Central memory CD4-positive, alpha-beta T cell (primary cell): ENCODE measurements around the gene DHRS7.

Experiments used
- DNase-seq: peaks from one replicate; pipeline ENCODE4 v3.0.0; 2022

Gene DHRS7

DNA sequence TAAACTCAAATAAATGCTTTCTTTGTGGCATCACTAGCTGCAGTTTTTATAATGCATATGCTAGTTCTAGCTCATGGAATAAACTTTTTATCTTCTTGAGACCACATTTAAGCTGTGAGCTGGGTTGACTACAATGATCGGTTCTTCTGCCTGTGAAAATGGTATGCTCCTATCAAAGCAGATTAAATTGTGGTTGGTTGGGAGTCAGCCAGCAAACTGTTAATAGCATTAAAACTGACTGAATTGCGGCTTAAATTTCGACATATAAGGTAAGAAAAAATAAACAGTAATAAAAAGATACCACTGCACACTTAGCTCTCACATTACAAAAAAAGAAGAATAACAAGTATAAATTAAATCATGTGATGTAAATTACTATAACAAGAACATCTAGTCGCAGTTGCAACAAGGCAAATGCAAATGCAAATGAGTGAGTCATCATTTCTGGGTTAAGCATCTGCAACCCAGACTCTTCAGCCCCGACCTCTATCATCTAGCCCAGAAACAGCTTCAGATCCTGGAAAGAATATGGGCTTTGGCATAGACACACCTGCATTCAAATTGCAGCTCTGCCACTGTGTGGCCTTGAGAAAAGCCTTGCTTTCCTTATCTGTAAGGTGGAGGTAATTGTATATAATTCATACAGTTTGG, 19.8 kb upstream of the DHRS7 start:
- no peak for DNase-seq

DNA sequence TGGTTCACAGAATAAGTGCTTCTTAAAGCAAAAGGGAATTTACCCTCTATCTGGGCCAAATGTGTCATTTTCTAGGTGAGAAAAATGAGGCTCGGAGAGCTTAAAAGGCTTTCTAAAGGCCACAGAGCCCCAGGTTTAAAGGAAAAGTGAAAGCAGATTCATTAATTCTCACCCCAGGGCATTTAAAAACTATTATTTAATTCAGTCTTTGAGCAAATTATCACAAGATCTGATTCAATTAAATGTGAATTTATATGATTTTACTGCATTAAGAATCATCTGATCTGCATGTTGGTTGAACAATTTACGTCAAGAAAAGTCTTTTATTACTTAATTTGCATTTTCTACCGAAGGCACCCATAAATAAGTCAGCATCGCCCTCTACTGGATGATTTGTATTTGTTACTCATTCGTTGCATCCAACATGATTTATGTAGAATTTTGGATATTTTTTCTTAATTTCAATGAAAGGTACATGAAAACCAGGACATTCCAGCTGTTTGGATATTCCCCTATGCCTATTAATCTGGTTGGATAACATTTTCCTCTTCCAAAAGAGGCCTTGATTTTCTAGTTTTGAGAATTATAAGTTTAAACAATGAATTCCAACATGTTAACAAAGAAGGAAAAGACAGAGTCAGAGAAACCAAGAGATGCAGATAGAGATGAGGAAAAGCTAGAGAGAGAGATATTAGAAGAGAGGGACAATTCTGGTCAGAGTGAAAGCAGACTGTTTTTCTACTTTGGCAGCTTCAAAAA, 19.1 kb upstream of the DHRS7 start:
- peak; percentile 69 for DNase-seq

DNA sequence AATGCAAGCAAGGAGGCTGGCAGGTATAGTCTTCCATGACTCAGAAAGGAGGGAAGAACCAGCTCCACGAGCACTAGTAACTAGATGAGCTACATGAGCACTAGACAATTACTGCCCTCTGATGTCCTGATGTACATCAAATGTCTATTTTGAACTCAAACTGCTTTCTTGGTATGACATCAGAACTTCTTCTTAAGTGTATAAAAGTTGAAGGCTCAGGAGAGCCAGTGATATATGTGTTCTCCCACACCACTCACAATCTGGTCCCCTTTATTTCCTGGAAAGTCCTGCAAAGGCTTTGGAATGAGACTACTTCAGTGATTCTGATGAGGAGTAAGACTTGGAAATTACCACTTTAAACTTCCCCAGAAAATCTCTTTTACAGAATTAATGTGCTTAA, 18.5 kb upstream of the DHRS7 start:
- no peak for DNase-seq

DNA sequence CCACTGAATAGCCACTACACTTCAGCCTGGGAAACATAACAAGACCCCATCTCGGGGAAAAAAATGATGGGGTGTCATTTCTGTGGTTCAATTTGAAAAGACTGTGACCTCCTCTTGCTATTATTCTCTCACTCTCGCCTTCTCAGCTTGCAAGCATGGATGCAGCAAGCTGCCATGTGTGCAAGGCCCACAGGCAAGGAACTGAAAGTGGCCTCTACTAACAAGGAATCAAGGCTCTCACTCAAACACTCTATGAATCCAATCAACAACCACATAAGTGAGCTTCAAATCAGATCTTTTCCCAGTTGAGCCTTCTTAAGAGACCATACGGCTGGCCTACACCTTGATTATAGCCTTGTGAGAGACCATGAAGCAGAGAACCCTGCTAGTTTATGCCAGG, 17.9 kb upstream of the DHRS7 start:
- DNase-seq, result no peak

DNA sequence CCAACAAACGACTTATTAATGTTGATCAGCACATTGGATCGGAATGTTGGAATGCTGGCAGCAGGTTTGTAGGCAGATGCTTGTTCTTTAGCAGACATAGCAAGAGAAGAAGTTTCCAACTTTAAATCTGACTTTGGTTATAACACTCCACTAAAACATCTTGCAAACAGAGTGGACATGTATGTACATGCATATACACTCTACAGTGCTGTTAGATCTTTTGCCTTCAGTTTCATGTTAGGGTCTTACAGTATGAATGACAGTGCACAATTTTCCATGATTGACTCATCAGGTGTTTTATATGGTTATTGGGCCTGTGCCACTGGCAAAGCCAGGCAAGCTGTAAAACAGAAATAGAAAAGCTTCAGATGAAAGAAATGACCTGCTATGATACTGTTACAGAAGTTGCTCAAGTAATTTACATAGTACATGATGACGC, 14.3 kb upstream of the DHRS7 start:
- DNase-seq, result no peak

DNA sequence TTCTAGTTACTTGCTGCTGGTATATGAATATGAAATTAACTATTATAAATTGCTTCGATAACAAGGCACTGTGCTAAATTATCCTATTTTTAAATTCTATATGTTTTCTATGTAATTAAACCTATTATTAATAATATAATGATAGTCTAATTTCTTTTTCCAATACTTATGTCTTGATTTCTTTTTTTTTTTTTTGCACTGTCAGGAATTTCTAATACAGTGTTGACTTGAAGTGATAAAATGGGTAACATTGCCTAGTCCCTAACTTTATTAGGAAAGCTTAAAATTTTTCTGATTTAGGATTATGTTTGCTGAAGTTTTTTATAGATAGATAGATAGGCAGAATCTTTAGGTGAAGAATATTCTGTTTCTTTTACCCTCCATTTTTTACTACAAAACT, 13.6 kb upstream of the DHRS7 start:
- no peak for DNase-seq

DNA sequence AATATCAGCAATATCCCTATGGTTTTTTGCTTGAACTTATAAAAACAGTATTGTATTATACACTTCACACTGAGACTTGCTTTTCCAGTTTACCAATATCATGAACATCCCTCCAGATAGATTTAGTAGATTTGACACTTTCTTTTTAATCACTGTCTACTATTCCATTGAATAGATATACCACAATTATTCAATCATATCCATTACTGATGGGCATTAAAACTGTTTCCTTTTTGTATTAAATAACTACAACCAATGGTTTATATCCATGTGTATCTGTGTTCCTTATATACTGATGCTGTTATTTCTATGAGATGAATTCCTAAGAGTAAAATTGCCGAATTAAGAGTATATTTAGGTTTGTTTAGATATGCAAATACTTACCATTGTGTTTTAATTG, 13.0 kb upstream of the DHRS7 start:
- DNase-seq, result no peak

DNA sequence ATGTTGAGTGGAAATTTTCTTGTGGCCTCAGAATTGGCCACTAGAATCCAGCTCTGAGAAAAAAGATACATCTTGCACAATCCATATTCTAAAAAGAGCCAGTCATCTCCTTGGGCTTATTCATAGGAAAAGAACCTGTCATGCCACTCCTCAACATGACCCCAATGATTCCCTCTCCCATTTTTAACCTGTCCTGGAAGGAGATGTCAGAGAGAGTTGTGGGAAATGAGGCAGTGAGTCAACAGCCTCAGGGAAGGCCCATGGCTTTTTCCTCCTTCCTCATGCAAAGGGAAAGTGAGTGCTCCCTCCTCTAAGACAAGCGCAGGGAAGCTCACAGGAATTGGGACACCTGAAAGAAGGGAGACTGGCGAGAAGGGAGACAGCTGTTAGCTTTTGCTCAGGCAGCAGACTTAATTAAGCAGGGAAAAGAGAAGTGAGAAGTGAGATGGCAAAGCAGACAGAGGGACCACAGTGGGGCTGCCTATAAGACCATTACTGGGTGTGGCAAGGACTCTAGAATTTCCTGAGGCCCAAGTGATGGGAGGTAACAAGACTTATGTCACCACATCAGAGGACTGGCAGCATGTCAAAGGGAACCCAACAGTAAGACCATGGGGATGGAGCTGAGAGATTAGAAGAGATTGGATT, 10.2 kb upstream of the DHRS7 start:
- DNase-seq, result no peak

DNA sequence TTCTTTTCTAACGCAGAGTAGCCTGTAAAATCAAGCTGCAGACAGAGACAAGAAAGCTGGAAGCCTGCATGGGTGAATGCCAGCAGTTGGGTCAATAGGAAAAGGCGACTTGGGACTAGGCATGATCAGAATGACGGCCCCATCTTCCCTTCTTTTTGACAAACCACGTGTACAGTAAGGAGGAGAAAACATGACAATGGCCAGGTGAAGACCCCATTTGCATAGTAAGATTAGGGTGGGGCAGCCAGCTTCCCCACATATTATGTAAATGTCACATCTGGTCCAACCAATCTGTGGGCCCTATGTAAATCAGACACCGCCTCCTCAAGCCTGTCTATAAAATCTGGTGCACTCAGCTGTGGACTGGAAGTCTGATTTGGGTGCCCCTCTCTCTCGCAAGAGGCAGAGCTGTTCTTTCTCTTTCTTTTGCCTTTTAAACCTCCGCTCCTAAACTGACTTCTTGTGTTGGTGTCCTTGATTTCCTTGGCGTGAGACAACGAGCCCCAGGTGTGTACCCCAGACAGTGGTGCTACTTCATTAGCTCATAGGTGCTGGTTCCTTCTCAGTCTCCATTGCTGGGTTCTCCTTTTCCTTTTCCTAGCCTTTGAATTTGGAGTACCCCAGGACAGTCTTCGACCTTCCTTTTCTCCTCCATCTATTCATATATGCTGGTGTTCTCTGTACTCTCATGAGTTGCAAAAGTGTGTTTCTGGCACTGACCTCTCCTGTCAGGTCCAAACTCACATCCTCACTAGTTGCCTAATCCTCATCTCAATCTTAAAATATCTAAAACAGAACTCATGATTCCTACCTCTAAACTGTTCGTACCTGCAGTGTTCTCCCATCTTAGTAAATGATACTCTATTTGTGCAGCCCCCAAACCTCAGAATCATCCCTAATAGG, 9.4 kb upstream of the DHRS7 start:
- DNase-seq, result no peak

DNA sequence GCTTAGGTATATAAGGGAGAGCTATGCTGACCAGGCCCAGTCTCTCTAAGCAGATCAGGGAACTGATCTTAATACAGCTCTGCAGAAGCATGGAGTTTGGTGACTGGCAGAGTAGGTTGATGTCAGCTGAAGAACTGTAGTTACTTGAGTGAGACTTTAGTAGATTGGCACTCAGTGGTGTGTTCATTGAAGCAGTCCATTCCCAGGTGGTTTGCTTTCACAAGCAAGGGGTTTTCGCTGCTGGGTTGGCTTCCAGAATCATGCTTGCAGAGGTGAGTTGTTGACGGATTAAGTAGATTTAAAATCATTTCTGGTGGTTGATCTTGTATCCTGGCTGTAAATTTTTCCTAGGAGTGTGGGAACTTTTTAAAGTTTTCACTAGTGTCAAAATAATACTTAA, 6.5 kb upstream of the DHRS7 start:
- DNase-seq, result no peak

DNA sequence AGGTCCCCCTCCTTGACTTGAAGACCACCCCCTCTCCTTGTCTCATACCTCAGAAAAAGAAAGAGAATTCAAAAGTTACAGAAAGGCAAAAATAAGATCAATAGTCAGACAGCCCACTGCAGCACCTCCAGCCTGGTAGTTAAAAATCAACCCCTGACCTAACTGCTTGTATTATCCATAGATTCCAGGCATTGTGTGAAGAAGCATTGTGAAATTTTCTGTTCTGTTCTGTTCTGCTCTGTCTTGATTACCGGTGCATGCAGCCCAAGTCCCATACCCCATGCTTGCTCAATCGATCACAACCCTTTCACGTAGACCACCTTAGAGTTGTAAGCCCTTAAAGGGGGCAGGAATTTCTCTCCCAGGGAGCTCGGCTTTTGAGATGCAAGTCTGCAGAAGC, 5.8 kb upstream of the DHRS7 start:
- no peak for DNase-seq

DNA sequence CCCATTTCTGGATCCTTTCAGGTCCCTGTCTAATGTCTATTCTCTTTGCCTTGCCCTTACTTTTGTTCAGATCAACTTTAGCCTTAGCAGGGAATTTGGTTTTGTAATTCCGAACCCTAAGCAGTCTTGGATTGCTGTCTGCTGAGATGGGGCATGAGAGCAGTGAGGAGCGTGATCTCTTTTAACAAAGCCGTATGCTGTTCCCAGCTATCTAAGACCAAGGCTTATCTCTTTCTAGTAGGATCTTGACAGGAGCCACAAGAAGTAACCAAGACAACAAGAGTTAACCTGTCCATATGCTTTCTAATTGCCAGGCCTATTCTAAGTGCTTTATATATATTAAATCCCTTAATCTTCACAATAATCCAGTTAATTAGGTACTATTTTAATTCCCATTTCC, 4.5 kb upstream of the DHRS7 start:
- no peak for DNase-seq

DNA sequence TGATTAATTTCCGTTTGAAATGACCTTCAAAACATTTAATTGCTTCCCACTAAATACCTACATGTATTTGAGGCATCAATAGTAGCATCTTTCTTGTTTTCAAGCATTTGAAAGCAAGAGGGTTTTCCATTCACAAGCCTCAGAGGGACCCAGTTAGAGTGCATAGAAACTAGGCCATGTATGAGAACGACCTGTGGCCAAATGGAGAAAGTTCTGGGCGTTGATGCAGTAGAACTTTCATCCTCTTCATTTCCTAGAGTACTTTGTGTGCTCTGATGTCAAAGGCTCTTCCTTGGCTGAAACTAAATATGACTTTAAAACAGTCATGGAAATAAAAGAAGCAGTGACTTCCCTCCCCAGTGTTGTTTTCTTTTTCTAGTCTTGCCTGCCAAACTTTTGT, 944 bp upstream of the DHRS7 start:
- peak; percentile 23 for DNase-seq

DNA sequence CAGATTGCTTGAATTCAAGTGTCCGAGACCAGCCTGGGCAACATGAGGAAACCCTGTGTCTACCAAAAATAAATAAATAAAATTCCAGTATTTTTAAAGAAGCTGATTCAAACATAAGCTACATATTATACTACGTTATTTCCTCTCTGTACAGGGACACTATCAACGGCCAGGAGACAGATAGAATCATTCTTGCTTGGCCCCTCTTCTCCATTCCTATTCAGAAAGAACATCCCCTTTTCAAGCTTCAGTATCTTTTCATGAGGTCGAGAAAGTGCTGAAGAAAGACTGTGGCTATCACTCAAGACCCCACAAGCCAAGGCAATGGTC, 314 bp upstream of the DHRS7 start:
- DNase-seq, result no peak

DNA sequence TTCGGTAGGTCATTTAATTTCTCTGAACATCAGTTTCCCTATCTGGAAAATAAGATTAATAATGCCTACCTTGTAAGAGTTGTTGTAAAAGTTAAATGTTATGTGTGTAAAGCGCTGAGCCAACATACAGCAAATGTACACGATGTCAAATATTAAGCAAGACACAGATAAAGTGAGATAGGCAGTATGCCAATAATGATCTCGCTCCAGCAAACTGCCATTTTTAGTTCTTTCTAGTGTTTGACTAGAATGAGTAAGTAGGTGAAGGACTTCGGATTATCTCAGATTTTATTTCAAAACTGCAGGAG, 840 bp downstream of the DHRS7 start:
- no peak for DNase-seq

DNA sequence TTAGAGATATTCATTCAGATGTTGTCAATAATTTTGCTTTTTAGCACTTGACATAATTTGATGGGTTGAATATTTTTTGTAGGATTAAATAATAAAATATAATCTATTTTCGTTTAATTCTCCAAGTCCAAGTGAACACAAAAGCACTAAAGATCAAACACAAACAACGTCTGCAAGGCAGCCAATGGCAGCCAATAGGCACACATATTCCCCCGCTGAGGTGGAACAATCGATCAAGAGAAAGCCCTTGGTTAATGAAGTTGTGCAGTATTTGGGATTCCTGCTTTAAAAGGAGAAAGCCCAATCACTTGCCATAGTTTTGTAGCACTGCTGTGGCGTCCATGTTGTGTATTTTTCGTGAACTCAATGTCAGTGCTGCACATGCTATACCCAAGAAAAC, 1.5 kb downstream of the DHRS7 start:
- no peak for DNase-seq

DNA sequence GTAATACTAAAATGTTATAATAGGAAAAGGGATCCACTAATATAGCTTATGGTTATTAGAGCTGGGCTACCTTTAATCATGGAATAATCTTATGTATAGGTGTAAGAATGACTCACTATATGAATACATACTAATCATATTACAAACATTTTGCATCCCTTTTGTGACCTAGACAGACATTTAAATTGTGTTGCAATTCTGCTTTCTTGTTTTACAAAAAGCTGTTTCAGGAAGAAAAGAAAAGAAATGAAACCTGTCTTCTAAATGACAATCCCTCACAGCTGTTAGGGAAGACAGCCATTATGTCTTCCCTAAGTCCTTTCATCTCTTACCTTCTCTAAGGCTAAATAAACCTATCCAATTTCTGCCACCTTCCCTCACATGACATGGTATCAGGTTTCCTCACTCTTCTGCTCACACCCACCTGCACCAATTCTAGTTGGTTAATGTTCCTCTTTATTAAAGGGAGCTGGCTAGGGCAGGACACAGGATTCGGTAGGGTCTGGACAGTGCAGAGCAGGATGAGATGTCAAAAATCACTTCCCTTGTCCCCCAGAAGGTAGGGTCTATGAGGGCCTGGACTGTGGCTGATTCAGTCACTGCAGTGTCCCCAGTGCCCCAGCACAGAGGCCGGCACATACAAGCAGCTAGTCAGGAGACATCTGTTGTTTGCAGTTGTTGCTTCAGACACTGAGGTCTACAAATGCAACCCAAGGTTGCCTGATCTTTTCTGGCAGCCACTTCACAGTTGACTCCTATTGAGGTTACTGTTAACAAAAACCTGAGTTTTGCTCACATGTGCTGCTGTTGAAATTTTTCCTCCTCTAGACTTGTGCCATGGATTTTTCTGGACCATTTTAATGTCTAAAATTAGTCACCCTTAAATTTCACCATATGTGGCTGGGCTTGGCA, 3.7 kb downstream of the DHRS7 start:
- no peak for DNase-seq

DNA sequence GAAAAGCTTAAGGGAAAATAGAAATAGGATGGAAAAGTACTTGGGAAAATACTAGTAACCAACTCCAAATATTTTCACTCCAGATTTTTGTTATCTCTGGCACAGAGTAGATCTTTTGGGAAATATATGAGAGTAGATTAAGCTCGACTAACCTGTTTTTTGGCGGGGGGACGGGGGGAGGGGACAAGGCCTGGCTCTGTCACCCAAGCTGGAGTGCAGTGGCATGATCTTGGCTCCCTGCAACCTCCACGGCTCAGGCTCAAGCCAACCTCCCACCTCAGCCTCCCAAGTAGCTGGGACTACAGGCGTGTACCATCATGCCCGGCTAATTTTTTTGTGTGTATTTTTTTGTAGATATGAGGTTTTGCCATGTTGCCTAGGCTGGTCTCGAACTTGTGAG, 4.8 kb downstream of the DHRS7 start:
- DNase-seq, result no peak

DNA sequence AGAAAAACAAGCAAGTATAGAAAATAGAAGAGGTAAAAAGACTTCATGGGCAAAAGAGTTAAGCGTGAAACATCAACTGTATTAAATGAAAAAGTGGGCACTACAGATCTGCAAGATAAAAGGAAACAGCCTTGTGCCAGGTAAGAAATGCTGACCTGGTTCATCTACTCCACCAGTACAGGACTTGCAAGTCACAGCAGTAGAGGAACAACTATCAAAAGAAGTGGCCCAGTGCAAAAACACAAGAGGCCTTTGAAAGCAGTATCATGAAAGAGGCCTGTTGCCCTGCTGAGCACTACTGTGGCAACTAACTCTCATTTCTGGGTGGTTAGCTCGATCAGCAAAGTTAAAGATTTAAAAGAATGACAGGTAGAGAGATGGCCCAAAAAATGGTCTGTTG, 10.5 kb downstream of the DHRS7 start:
- no peak for DNase-seq

DNA sequence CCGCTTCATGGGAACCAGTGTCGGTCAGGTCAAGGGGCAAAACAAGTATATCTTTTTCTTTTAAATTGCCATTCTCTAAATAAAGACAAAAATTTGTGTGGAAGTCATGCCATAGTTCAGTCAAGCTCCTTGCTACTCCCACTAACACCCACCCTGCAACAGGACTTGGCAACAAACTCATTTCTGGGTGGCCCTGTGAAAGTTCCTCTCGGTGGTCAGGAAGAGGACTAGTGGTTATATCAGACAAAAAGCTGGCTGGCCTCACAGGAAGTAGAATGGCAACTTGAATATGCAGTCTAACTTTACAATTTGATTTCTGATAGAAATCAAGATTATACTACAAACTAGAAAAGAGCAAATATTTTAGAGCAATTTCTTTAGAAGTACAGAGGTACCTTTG, 11.2 kb downstream of the DHRS7 start:
- DNase-seq, result no peak

DNA sequence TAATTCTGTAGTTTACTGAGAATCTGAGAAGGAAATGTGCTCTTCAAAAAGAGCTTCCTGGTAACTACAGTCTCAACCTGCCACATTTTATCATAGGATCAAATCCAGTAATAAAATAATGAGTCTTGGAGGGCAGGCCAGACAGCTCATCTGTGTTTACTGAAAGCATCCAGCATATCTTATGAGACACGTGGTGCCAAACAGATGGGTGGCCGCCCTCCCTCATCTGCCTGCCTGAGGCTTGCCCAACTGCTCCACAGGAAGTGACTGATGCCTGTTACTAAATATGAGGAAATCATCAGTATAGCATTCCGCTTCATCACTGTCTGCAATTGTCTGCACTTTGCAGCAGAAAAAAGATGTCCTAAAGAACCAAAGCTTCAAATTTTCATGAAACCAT, 13.5 kb downstream of the DHRS7 start:
- DNase-seq, result peak; percentile 71

DNA sequence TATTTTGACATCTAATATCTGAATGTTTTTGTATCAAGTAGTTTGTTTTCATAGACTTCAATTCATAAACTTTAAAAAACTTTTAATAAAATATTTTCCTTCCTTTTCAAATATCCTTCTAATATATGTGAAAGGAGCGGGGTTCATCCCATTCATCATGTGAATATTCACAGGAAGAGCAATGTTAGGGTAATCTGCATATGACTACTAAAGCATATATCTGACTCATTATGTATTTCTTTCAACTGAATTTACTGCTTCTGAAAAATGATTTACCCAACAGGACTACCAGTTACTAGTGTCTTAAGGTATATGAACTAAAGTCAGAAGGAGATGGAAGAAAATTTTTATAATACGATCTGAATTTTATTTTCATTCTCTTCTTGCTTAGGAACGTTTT, 30.5 kb downstream of the DHRS7 start:
- DNase-seq, result no peak

DNA sequence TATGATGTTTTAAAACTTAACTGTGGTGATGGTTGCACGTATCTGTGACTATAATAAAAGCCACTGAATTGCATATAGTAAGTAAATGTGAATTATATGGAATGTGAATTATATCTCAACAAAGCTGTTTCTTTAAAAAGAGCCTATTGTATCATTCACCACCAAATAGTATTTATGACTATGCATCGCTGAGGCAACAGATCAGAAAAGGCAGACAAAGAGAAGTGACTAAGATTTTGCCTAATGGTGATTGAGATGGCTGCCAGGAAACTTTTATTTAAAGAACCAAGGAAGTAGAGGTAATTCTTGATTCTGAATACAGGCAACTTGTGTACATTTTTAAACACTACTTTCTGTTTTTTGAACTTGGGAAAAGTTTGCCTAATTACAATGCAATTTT, 31.7 kb downstream of the DHRS7 start:
- no peak for DNase-seq
